ENCODE results near the gene FBN1. TPM values are rescaled to one million over a fixed set of nuclear protein-coding genes. Genes with fewer than 3 reads are reported as not detected.

Gene FBN1
- total and polyA plus RNA-seq, 2 donors (not counting 3 experiments of a cell fraction or from before 2014, with no cell fraction given), result 107 to 111 TPM

GRCh38 chr15:48592221-48592731 is 53.2 kb downstream of the FBN1 start:
- Histone ChIP-seq H3K9ac (replicated peaks; ENCODE audit: extremely low read depth, insufficient read depth, low read length) (no peak overlapping the region), H3K9me1 (replicated peaks; ENCODE audit: control insufficient read depth, extremely low read depth, insufficient read depth, low read length) (no peaks in the 10 kb centered on the region), H4K20me1 (replicated peaks; ENCODE audit: control insufficient read depth, extremely low read depth, insufficient read depth, low read length) (no peaks in the 10 kb centered on the region), H3K27me3 (ENCODE audit: control insufficient read depth in 2 of 2, insufficient read depth in 2 of 2, low read length in 2 of 2) (no peaks in the 10 kb centered on the region), H3K36me3 (ENCODE audit: control insufficient read depth in 2 of 2, extremely low read depth in 1 of 2, insufficient read depth in 2 of 2, low read length in 2 of 2) (peaks cover 0 to 5% of the 10 kb centered on the region in 2 experiments), H3K27ac (ENCODE audit: insufficient read depth, low read depth, low read length) (peak overlapping the region; percentile 10), H3K4me2 (ENCODE audit: insufficient read depth, low read length) (no peak overlapping the region), H3K4me3 (replicated peaks in 1 of 3; ENCODE audit: insufficient read depth in 1 of 3, low read depth in 1 of 3, low read length in 3 of 3) (no peak overlapping the region), H2AFZ (ENCODE audit: low read depth, low read length) (no peak overlapping the region), H3K4me1 (ENCODE audit: control insufficient read depth, extremely low read depth, insufficient read depth, low read length) (peaks cover 12% of the 10 kb centered on the region), H3K9me3 (replicated peaks; ENCODE audit: control insufficient read depth, insufficient read depth, low read length) (no peaks in the 10 kb centered on the region), H3K79me2 (ENCODE audit: control insufficient read depth, insufficient read depth, low read length) (no peaks in the 10 kb centered on the region)
- ChIA-PET CTCF (interaction anchor here (0.5 to 1.8 kb wide), 4 partner anchors 9 to 233 kb away, joined by 3 to 7 read pairs (median 4); no protein-coding TSS in a partner anchor), POLR2A (no interaction called here)
- FAIRE-seq, result no peak
- no TSS peak for BruUV-seq (replicated peaks)
- intact Hi-C loops (cut with micrococcal nuclease) (loop anchor here (5.0 kb wide), 1 partner anchor 85 kb away; no protein-coding TSS in a partner anchor), dilution Hi-C loops (cut with MboI; ENCODE audit: extremely low pct_ligation_motif_present, low sequenced_read_pairs) (no loop called here)
- peak; percentile 69 for DNase-seq (ENCODE audit: low read depth, low spot score)
- TF ChIP-seq JUN (IDR thresholded peaks at IDR 0.05; ENCODE audit: borderline replicate concordance, insufficient read depth, insufficient read length, low read depth) (peak; percentile 73), POLR2AphosphoS5 (IDR thresholded peaks at IDR 0.05; ENCODE audit: insufficient read depth, low read depth, low read length) (no peak), FOS (IDR thresholded peaks at IDR 0.05; ENCODE audit: borderline replicate concordance, insufficient read depth, low read length) (no peak), POLR2A (IDR thresholded peaks at IDR 0.05; ENCODE audit: low read depth, low read length) (no peak), CTCF (IDR thresholded peaks at IDR 0.05; ENCODE audit: extremely low read depth in 1 of 2, insufficient read depth in 1 of 2, low read depth in 1 of 2, low read length in 2 of 2) (no peak), EZH2 (IDR thresholded peaks at IDR 0.05; ENCODE audit: borderline replicate concordance, low read depth, low read length, severe bottlenecking) (no peak), GATA2 (IDR thresholded peaks at IDR 0.05; ENCODE audit: insufficient read depth, insufficient read length, low read depth, low read length) (no peak)
- TF ChIP-seq, protein P1, sequence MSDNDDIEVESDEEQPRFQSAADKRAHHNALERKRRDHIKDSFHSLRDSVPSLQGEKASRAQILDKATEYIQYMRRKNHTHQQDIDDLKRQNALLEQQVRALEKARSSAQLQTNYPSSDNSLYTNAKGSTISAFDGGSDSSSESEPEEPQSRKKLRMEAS (IDR thresholded peaks at IDR 0.05; ENCODE audit: insufficient read depth, insufficient read length), result no peak

Measured in endothelial cell of umbilical vein (primary cell).